PFSK-1 (cell line): Measurements from ENCODE around the gene KCNS3.

Source experiments
- POLR2AphosphoS5 ChIP-seq: IDR thresholded peaks from 2 replicates; pipeline ENCODE4 v1.6.1; 2012; ENCODE audit warnings: low read depth, mild to moderate bottlenecking, control low read depth, low read length, moderate library complexity
- REST ChIP-seq, 2 experiments: IDR thresholded peaks; 2 replicates each; pipeline versions ENCODE4 v1.6.1 to v1.8.0; 2011 to 2012; ENCODE audit warnings: low read depth in 2 of 2, low read length in 2 of 2, control low read depth in 1 of 2, inconsistent platforms in 1 of 2, mild to moderate bottlenecking in 1 of 2, moderate library complexity in 1 of 2; ENCODE audit not compliant: insufficient read depth in 1 of 2
- TAF1 ChIP-seq: IDR thresholded peaks from 2 replicates; pipeline ENCODE4 v1.6.1; 2012; ENCODE audit warnings: low read length, control low read depth, borderline replicate concordance; ENCODE audit not compliant: insufficient read depth

GRCh38 chr2:17966798-17967197 is 88.3 kb downstream of the KCNS3 start:
- TF ChIP-seq REST (IDR thresholded peaks at IDR 0.05; ENCODE audit: insufficient read depth in 1 of 2, low read depth in 2 of 2, low read length in 2 of 2) (no peak), POLR2AphosphoS5 (no peak), TAF1 (no peak)
